Left forelimb (tissue), 1 donor: ENCODE data around the gene SNF8.

Experiments used
- DNase-seq: peaks from one replicate; pipeline ENCODE4 v3.0.0-alpha.2; 2018; ENCODE audit warnings: low spot score

The SNF8 gene

GRCh38 chr17:48883171-48883570 lies 61.5 kb downstream of the SNF8 start:
- DNase-seq: no peak

GRCh38 chr17:48882272-48882671 lies 62.4 kb downstream of the SNF8 start:
- DNase-seq: no peak
